H9 (cell line): ENCODE measurements around the gene LHFPL2. TPM values are rescaled to one million over a fixed set of nuclear protein-coding genes. Genes with fewer than 3 reads are reported as not detected.

Experiments
- DNase-seq: peaks from one replicate; pipeline ENCODE4 v3.0.0-alpha.2; 2017
- H2AFZ ChIP-seq: one replicate; pipeline ENCODE4 v1.6.1; 2013; ENCODE audit warnings: mild to moderate bottlenecking, low read length, control low read depth, moderate library complexity
- H2AK5ac ChIP-seq: 2 replicates; pipeline ENCODE4 v1.6.1; 2013; ENCODE audit warnings: low read length, control low read depth, mixed read lengths; ENCODE audit not compliant: insufficient read length
- H2BK120ac ChIP-seq: one replicate; pipeline ENCODE4 v1.6.1; 2013; ENCODE audit warnings: low read depth, mild to moderate bottlenecking, low read length, control low read depth, inconsistent platforms; ENCODE audit not compliant: poor library complexity, severe bottlenecking
- H2BK12ac ChIP-seq: 2 replicates; pipeline ENCODE4 v1.6.1; 2013; ENCODE audit warnings: low read length, control low read depth, mixed read lengths, low read depth; ENCODE audit not compliant: insufficient read length
- H2BK15ac ChIP-seq: 2 replicates; pipeline ENCODE4 v1.6.1; 2013; ENCODE audit warnings: low read depth, low read length, control low read depth
- H2BK20ac ChIP-seq: one replicate; pipeline ENCODE4 v1.6.1; 2013; ENCODE audit warnings: low read depth, mild to moderate bottlenecking, low read length, control low read depth, inconsistent platforms; ENCODE audit not compliant: poor library complexity, severe bottlenecking
- H2BK5ac ChIP-seq: 2 replicates; pipeline ENCODE4 v1.6.1; 2013; ENCODE audit warnings: low read length, control low read depth, mixed read lengths; ENCODE audit not compliant: insufficient read length
- H3K14ac ChIP-seq: 2 replicates; pipeline ENCODE4 v1.6.1; 2013; ENCODE audit warnings: low read length, control low read depth; ENCODE audit not compliant: insufficient read depth
- H3K18ac ChIP-seq: 2 replicates; pipeline ENCODE4 v1.6.1; 2013; ENCODE audit warnings: low read depth, mild to moderate bottlenecking, mixed read lengths, low read length, control low read depth; ENCODE audit not compliant: insufficient read length
- H3K23ac ChIP-seq: 2 replicates; pipeline ENCODE4 v1.6.1; 2013; ENCODE audit warnings: low read length, control low read depth, mixed read lengths, low read depth; ENCODE audit not compliant: insufficient read length
- H3K23me2 ChIP-seq: 2 replicates; pipeline ENCODE4 v1.6.1; 2013; ENCODE audit warnings: low read depth, mild to moderate bottlenecking, mixed read lengths, low read length, control low read depth; ENCODE audit not compliant: insufficient read length, poor library complexity, severe bottlenecking
- H3K27ac ChIP-seq: 2 replicates; pipeline ENCODE4 v1.5.1; 2013; ENCODE audit warnings: low read length, control low read depth, mixed read lengths, low read depth; ENCODE audit not compliant: insufficient read length
- H3K27me3 ChIP-seq: 2 replicates; pipeline ENCODE4 v1.6.1; 2013; ENCODE audit warnings: low read length, control low read depth, inconsistent platforms; ENCODE audit not compliant: insufficient read depth
- H3K4ac ChIP-seq: 2 replicates; pipeline ENCODE4 v1.6.1; 2013; ENCODE audit warnings: low read depth, mild to moderate bottlenecking, control low read depth, inconsistent platforms, low read length, moderate library complexity
- H3K4me1 ChIP-seq: 2 replicates; pipeline ENCODE4 v1.6.1; 2013; ENCODE audit warnings: low read length, control low read depth, inconsistent platforms; ENCODE audit not compliant: insufficient read depth
- H3K4me2 ChIP-seq: 2 replicates; pipeline ENCODE4 v1.6.1; 2013; ENCODE audit warnings: low read length, control low read depth, mixed read lengths; ENCODE audit not compliant: insufficient read length, insufficient read depth
- H3K56ac ChIP-seq: 2 replicates; pipeline ENCODE4 v1.6.1; 2013; ENCODE audit warnings: low read depth, mild to moderate bottlenecking, mixed read lengths, low read length, control low read depth; ENCODE audit not compliant: insufficient read length
- H3K79me1 ChIP-seq: 2 replicates; pipeline ENCODE4 v1.6.1; 2013; ENCODE audit warnings: low read depth, mild to moderate bottlenecking, moderate library complexity, low read length, control low read depth, inconsistent platforms; ENCODE audit not compliant: insufficient read depth, poor library complexity, severe bottlenecking
- H3K79me2 ChIP-seq: 2 replicates; pipeline ENCODE4 v1.6.1; 2013; ENCODE audit warnings: low read length, control low read depth, inconsistent platforms; ENCODE audit not compliant: insufficient read depth
- H3K9ac ChIP-seq: 2 replicates; pipeline ENCODE4 v1.6.1; 2013; ENCODE audit warnings: low read length, control low read depth, mixed read lengths; ENCODE audit not compliant: insufficient read length; ENCODE audit errors: extremely low read depth
- H3K9me3 ChIP-seq: one replicate; pipeline ENCODE4 v1.6.1; 2013; ENCODE audit warnings: low read depth, low read length, inconsistent platforms; ENCODE audit not compliant: control insufficient read depth
- H3T11ph ChIP-seq: one replicate; pipeline ENCODE4 v1.6.1; 2013; ENCODE audit warnings: mild to moderate bottlenecking, low read length, control low read depth, inconsistent platforms
- H4K20me1 ChIP-seq: one replicate; pipeline ENCODE4 v1.6.1; 2013; ENCODE audit not compliant: control insufficient read depth, insufficient read length, insufficient read depth
- H4K5ac ChIP-seq: 2 replicates; pipeline ENCODE4 v1.6.1; 2013; ENCODE audit warnings: low read depth, mild to moderate bottlenecking, mixed read lengths, low read length, control low read depth; ENCODE audit not compliant: insufficient read length
- H4K8ac ChIP-seq: replicated peaks from 2 replicates; pipeline ENCODE4 v1.6.1; 2013; ENCODE audit warnings: low read length, control low read depth, mixed read lengths, low read depth; ENCODE audit not compliant: insufficient read length
- H4K91ac ChIP-seq: 2 replicates; pipeline ENCODE4 v1.6.1; 2013; ENCODE audit warnings: low read depth, mild to moderate bottlenecking, moderate library complexity, mixed read lengths, low read length, control low read depth; ENCODE audit not compliant: insufficient read length
- H3K27ac Mint-ChIP-seq, 3 experiments: 2 replicates in 2 of 3; 3 replicates in 1 of 3; pipeline ENCODE4 v1.8.0; 2020 to 2021; ENCODE audit warnings: mixed read lengths in 3 of 3, mild to moderate bottlenecking in 1 of 3, moderate library complexity in 1 of 3
- H3K27me3 Mint-ChIP-seq: 2 replicates; pipeline ENCODE4 v1.8.0; 2021; ENCODE audit warnings: low read depth, mild to moderate bottlenecking, moderate library complexity, mixed read lengths
- H3K36me3 Mint-ChIP-seq, 3 experiments: 2 replicates in 2 of 3; 3 replicates in 1 of 3; pipeline ENCODE4 v1.8.0; 2020 to 2021; ENCODE audit warnings: low read depth in 3 of 3, mixed read lengths in 3 of 3; ENCODE audit not compliant: insufficient read depth in 1 of 3
- H3K4me1 Mint-ChIP-seq, 2 experiments: 2 replicates each; pipeline ENCODE4 v1.8.0; 2020; ENCODE audit warnings: mixed read lengths in 2 of 2
- H3K4me3 Mint-ChIP-seq, 2 experiments: 2 replicates in 1 of 2; 3 replicates in 1 of 2; pipeline ENCODE4 v1.8.0; 2020 to 2021; ENCODE audit warnings: mild to moderate bottlenecking in 2 of 2, mixed read lengths in 2 of 2, moderate library complexity in 1 of 2
- H3K9me3 Mint-ChIP-seq, 2 experiments: 2 replicates in 1 of 2; 3 replicates in 1 of 2; pipeline ENCODE4 v1.8.0; 2020; ENCODE audit warnings: mild to moderate bottlenecking in 2 of 2, mixed read lengths in 2 of 2, moderate library complexity in 1 of 2
- WGBS: extraction: QIAGEN DNeasy Blood & Tissue Kit; methylation state at CpG from one replicate; pipeline ENCODE4 v1.1.7; 2013; ENCODE audit warnings: missing lambda C conversion rate, low lambda C conversion rate, mixed read lengths; ENCODE audit not compliant: insufficient read length; ENCODE audit errors: extremely low coverage; 5-methylcytosine and 5-hydroxymethylcytosine counted together
- total RNA-seq: library from RNA; stranded (reverse); gene quantifications from 2 replicates; pipeline ENCODE4 v1.2.1, GENCODE V29; 2021
- TF ChIP-seq, protein P1 (sequence below): fragments of 200-600 bp; sonication (generic); conservative IDR thresholded peaks from 3 replicates; pipeline ENCODE4 v1.8.0; 2021; ENCODE audit warnings: antibody characterized with exemption, mild to moderate bottlenecking

LHFPL2 gene
- total RNA-seq, 1 experiment from 2014 or later = 26.3 TPM

DNA sequence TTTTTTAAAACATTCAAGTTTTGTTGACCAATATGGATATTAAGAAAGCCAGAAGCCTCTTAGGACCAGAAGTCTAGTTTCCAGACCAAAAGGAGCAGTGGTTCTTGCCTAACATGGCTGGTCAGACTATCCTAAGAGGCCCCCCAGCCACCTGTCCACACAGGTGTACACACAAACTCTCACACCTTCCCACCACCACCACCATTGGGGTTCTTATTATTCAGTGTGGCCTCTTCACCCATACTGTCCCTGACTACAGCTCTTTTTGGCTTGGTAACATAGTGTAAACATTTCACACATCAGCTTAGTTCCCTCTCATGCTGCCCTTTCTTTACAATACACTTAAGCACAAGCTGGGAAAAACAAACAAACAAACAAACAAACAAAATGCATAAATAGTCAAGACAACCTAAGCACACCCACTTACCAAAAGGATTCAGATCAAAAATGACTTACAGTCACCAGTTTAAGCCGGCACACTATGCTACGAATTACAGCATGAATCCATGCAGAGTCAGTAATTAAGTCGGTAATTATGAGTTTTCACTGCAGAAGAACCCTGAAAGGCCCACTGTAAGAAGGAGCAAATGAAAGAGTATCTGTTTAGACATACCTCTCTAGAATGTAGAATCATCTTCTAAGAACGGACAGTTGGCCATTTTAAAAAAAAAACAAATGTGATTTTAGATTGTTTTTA, 9.5 kb downstream of the LHFPL2 start:
- H3K79me1 ChIP-seq = peaks cover 5% of the 10 kb centered on the region
- H3K23ac ChIP-seq = no peak overlapping the region
- no peak for DNase-seq
- peaks cover 53% of the 10 kb centered on the region; the same call in 1 of the 2 replicates for H3K79me2 ChIP-seq
- Mint-ChIP-seq H3K4me3 (no peak overlapping the region), H3K4me1 (peaks cover 36 to 44% of the 10 kb centered on the region in 2 experiments), H3K9me3 (no peaks in the 10 kb centered on the region), H3K36me3 (peaks cover 6 to 23% (median 16%) of the 10 kb centered on the region in 3 experiments), H3K27me3 (no peaks in the 10 kb centered on the region), H3K27ac (peak overlapping the region in 2 of 3 experiments; percentile 8 to 49; a peak in 4 of 7 replicates)
- no peak overlapping the region for H3K4ac ChIP-seq
- no peaks in the 10 kb centered on the region for H3K27me3 ChIP-seq
- H2BK12ac ChIP-seq = no peak overlapping the region
- no peak overlapping the region for H2AK5ac ChIP-seq
- H4K20me1 ChIP-seq = no peaks in the 10 kb centered on the region
- H4K5ac ChIP-seq = no peak overlapping the region
- no peak overlapping the region for H3K27ac ChIP-seq
- H3K9ac ChIP-seq = no peak overlapping the region
- TF ChIP-seq, protein P1, sequence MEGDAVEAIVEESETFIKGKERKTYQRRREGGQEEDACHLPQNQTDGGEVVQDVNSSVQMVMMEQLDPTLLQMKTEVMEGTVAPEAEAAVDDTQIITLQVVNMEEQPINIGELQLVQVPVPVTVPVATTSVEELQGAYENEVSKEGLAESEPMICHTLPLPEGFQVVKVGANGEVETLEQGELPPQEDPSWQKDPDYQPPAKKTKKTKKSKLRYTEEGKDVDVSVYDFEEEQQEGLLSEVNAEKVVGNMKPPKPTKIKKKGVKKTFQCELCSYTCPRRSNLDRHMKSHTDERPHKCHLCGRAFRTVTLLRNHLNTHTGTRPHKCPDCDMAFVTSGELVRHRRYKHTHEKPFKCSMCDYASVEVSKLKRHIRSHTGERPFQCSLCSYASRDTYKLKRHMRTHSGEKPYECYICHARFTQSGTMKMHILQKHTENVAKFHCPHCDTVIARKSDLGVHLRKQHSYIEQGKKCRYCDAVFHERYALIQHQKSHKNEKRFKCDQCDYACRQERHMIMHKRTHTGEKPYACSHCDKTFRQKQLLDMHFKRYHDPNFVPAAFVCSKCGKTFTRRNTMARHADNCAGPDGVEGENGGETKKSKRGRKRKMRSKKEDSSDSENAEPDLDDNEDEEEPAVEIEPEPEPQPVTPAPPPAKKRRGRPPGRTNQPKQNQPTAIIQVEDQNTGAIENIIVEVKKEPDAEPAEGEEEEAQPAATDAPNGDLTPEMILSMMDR = no peak
- no peak overlapping the region for H4K8ac ChIP-seq
- no peak overlapping the region for H3K56ac ChIP-seq
- H2BK120ac ChIP-seq = no peak overlapping the region
- H3K4me1 ChIP-seq = peaks cover 15% of the 10 kb centered on the region; the same call in 1 of the 2 replicates
- no peaks in the 10 kb centered on the region for H3K9me3 ChIP-seq
- no peak overlapping the region for H2BK5ac ChIP-seq
- H3K4me2 ChIP-seq = no peak overlapping the region
- H2BK15ac ChIP-seq = no peak overlapping the region
- H3K18ac ChIP-seq = no peak overlapping the region
- no peak overlapping the region for H2BK20ac ChIP-seq
- H3T11ph ChIP-seq = no peak overlapping the region
- WGBS = no CpG with 5 or more reads among the region's 4 CpGs
- H2AFZ ChIP-seq = no peak overlapping the region
- H4K91ac ChIP-seq = no peak overlapping the region
- no peak overlapping the region for H3K14ac ChIP-seq
- H3K23me2 ChIP-seq = no peaks in the 10 kb centered on the region
